CD4-positive, alpha-beta T cell treated with Interleukin-12 subunit alpha and Interleukin-12 subunit beta, for 1 hour (primary cell): ENCODE measurements around the gene RPUSD4.
"Not testable (repeated sequence)": the region's sequence is repeated elsewhere in the genome, so short reads cannot be mapped to it uniquely, and the experiment has no call there.

Experiments
- DNase-seq: peaks from one replicate; pipeline ENCODE4 v3.0.0-alpha.2; 2020

Gene RPUSD4, protein sequence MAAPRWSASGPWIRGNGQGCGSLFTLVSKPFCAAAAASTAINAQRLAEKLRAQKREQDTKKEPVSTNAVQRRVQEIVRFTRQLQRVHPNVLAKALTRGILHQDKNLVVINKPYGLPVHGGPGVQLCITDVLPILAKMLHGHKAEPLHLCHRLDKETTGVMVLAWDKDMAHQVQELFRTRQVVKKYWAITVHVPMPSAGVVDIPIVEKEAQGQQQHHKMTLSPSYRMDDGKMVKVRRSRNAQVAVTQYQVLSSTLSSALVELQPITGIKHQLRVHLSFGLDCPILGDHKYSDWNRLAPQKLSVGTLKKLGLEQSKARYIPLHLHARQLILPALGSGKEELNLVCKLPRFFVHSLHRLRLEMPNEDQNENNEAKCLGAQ

DNA sequence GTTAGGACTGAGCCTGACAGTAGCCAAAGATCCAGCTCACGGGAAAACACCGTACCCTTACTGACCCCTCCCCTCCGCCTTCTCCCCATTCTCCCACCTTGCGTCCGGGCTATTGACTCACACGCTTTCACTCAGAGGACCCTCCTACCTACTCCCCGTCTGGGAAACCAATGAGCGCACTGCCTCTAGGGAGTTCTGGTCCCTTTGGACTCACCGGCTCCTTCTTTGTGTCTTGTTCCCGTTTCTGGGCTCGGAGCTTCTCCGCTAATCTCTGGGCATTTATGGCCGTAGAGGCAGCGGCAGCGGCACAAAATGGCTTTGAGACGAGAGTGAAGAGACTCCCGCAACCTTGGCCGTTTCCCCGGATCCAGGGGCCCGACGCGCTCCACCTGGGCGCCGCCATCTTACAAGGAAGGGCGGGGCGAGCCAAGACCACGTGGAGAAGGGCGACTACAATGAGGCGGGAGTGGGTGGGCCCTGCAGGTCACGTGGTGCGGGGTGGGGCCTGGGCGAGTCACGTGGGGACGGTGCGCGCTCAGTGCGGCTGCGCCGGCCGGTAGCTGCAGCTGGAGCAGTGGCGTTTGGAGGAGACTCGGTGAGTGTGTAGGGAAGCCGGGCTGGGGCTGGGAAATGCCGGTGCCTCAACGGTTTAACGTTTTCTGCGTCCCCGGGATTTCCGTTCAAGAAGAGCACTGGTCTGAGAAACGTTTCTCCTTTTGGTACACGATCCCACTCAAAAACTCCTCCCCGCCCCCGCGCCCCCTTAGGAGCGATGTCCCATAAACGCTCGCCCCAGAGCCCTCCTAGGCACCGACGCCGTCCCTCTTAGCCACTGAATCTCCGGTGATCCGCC lies at the start of gene RPUSD4, which contains the start of gene FAM118B:
Gene RPUSD4 (minus strand): TSS at position 415 of the 853 bp plus-strand sequence. CDS start 12 bp downstream, at position 403.
Gene FAM118B (plus strand): TSS at position 547 of the 853 bp plus-strand sequence. CDS start 23,220 bp downstream, outside the sequence.
- DNase-seq: peak; percentile 98

DNA sequence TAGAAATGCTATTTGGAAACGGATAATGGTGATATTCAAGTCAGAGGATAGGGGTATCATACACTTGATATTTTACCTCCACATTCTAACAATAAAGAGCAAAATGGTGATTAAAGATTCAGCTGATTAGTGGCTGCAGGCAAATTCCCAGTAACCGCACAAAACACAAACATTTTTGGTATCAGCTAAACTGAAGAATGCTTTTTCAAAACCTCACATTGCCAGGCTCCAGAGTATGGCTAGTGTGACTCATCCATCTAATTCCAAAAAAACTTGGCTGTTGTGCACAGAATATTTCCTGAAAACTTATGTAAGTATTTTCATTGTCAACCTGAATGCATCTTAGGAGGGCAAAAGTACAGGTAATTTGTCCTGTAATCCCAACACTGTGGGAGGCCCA lies 46.3 kb upstream of the RPUSD4 start:
- DNase-seq: no peak

DNA sequence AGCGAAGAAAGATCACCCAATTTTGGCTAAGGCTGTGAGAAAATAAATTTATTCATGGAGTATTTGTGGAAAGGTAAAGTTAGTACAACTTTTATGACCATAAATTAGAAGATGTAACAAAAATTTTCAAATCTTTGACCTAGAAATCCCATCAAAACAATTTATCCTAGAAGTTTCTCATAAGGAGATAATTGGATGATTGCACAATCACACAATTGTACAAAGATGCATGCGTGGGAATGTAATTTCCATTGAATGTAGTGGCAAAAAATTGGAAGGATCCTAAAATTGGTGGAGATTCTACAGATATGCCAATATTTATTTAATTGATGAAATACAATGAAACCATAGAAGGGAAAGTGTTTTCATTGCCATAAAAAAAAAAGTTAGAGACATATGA lies 45.7 kb upstream of the RPUSD4 start:
- DNase-seq: no peak

GRCh38 chr11:126256216-126256615 lies 44.8 kb upstream of the RPUSD4 start:
- no peak for DNase-seq

DNA sequence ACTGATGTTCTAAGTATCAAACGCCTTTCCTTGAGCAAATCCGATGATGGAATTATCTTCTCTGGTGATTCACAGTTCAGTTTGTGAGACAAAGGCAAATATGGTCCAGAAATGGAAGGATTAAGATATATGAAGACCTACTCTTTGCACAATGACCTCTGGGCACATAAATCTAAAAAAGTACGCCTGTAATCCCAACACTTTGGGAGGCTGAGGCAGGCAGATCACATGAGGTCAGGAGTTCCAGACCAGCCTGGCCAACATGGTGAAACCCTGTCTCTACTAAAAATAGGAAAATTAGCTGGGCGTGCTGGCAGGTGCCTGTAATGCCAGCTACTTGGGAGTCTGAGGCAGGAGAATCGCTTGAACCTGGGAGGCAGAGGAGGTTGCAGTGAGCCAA lies 44.1 kb upstream of the RPUSD4 start:
- DNase-seq: not testable (repeated sequence)

DNA sequence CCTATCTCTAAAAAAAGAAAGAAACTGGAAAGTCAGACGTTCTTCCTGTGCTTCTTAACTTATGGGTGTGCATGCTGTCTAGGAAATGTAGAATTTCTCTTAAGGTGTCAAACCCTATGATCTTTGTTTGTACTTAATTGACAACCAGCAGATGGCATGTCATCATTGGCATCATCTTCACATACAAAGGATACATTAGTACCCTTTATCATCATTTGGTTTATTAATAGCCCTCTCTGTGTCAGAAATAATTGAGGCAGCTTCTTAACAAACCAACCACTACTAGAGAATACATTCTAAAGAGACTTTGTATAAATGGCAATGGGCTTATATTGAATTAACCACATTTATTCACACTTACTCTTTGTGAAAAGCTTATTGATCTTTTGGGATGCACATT lies 43.4 kb upstream of the RPUSD4 start:
- DNase-seq: no peak

DNA sequence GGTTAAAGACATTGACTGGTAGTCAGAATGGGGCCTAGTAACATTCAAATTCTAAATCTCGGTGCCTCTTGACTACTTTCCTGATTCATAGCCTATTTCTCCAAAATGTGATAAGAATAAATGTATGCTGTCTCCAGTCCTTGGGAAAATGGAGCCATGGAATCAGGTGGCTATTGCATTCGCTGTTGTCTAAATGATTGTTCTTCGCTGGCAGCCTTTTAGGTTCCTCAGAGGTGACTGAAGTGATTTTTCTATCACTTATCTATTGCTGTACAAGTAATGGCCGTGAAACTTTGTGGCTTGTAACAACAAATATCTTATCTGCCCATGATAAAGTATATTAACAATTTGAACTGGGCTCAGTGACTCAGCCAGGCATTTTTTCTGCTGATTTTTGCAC lies 41.8 kb upstream of the RPUSD4 start:
- DNase-seq: no peak

GRCh38 chr11:126246636-126247035 lies 35.2 kb upstream of the RPUSD4 start:
- no peak for DNase-seq

DNA sequence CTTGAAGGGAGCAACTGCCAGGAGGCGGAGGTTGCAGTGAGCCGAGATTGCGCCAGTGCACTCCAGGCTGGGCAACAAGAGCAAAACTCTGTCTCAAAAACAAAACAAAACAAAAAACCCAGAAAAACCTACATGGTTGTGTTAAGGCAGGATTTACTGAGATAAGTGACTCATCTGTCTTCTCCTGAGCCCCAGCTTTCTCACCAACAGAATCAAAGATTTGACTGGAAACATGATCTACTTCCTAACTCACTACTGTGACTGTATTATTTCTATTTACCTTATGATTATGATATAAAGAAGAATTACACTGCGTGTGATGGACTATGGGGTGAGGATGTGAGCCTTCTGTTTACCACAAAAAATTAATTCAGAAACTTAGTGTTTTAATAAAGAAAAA lies 21.9 kb upstream of the RPUSD4 start:
- DNase-seq: no peak

DNA sequence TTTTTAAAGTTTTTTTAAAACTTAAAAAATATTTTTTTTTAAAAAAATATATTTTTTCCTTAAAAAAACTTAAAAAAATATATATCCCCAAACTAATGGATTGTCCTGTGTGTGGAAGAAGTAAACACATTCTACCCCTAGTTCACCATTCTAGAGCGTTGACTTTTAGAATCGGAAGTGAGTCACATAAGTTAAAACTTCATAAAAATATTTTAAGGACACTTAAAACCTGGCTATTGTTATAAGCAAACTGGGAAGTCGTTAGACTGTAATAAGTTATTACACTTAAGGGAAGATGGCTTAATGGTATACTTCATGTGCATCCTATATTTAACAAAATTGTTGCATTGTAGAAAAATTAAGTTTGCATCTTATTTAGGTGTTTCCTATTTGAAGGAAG lies 21.2 kb upstream of the RPUSD4 start:
- DNase-seq: no peak

- DNase-seq: no peak
Measured at GRCh38 chr11:126231725-126232459, 20.4 kb upstream of the RPUSD4 start.

DNA sequence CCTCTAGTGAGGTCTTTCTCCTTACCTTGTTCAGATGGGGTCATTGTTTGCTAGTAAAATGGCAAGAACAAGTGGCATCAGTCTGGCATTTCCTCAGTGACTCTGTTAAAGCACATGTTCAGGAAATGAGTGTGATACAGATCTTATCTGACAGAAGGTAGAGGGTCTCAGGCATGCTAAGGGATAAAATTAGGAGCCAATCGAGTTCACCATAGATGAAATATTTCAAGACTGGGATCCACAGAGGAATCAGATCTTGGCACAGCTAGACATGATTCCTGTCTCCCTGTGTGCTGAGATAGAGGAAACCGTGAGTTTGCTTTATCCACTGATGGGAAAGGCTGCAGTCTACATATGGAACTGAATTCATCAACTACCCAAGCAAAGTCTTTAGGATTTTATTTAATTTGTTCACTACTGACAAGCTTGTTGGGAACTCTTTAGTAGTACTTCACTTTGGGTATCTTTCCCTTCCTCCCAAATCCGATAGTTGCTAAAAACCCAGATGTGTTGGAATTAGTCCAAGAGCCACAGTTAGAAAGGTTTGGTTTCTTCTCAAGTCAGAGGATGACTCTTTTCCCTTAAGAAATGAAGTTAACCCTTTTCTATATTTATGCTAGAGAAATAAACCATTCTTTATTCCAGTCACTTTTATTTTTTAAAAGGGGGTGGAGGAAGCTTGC lies 18.5 kb upstream of the RPUSD4 start:
- no peak for DNase-seq

GRCh38 chr11:126226334-126227084 lies 15.1 kb upstream of the RPUSD4 start:
- DNase-seq: no peak

- no peak for DNase-seq
Measured at GRCh38 chr11:126225295-126225665, 13.8 kb upstream of the RPUSD4 start.

DNA sequence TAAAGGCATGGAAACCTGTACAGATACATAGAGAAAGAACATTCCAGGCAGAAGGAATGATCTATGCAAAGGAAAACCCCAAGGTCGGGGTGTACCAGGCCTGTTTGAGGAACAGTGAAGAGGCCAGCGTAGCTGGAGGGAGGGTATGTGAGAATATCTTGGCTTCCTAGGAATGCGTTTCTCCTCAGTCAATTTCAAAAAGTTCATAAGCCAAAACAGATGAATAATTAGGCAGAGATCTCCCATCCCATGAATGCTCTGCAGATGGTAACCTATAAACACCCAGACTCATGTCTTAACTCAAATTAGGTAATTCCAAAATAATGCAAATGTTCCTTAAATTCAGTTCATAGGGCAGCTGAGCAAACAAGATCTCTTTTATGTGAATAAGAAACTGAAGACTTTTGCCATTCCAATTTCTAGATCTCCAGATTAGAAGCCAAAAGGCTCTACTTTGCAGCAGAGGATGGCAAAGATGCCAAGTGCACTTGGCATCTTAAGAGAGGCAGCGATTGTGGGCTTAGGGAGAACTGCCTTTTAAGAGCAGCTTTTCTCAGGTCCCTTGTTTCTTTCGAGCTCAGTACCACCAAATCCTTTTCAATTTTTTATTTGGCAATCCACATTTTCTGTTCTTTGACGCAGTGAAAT lies 13.3 kb upstream of the RPUSD4 start:
- no peak for DNase-seq

- DNase-seq: no peak
Measured at GRCh38 chr11:126219547-126219946, 8.1 kb upstream of the RPUSD4 start.

- DNase-seq: no peak
Measured at GRCh38 chr11:126217491-126217890, 6.0 kb upstream of the RPUSD4 start.

- no peak for DNase-seq
Measured at GRCh38 chr11:126216526-126217305, 5.3 kb upstream of the RPUSD4 start.

- DNase-seq: no peak
Measured at GRCh38 chr11:126214841-126215240, 3.4 kb upstream of the RPUSD4 start.

DNA sequence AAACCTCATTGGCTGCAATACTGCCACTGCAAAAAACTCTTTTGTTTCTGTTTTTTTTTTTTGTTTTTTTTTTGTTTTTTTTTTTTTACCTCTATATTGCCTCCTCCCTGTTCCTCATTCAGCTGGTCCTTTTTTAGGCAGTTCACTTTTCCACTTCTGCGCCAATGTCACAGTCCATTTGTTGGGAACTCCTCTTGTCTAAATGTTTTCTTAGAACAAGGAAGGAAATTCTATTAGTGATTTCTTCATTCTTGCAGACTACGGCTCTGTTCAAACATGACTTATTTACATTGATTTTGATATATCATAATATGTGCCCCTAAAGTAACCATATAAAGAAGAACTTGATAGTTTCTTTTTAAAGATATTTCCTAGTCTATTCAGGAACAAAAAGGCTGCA lies 3.0 kb upstream of the RPUSD4 start:
- DNase-seq: no peak
